ENCODE measurements around the gene TTLL11.
A peak's percentile ranks its signal among the peaks of the same experiment; 100 is the strongest.

TTLL11 gene

DNA sequence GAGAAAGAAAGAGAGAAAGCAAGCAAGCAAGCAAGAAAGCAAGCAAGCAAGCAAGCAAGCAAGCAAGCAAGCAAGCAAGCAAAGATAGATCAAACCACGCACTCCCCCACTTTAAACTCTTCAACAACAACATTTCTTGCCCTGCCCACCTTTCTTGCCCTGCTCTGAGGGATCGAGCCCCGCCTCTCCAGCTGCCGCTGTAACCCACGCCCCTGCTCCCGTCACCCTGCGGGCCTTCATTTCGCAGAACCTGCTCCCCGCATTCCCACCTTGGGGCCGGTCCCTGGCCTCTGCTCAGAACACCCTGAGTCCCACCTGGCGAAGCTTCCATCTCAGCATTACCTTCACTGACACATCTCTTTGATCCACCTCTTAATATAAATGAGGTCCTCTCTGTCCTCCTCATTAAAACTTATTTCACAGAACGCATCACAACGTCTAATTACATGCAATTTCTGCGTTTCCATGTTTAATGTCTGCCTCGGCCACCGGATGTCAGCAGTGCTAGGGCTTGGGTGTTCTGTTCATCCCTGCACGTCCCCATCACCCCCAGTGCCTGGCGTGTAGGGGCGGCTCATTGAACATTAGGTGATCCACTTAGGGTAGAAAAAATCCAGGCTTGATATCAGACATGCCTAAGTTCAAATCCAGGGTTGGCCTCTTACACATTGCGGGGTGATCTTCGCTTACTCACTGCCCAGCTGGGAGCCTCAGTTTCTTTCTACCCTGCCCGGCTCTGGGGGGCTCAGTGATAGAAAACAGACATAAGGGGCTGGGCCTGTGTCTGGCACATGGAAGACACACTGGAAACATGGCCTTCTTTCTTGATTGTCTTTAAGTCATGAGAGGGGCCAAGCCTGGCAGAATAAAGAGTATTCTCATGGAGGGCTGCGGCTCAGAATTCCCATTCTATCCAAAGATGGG lies 254.1 kb downstream of the TTLL11 start:
- Mint-ChIP-seq H3K27ac (no peak overlapping the region), H3K9me3 (no peaks in the 10 kb centered on the region), H3K4me3 (no peak overlapping the region), H3K27me3 (peaks cover 16% of the 10 kb centered on the region), H3K36me3 (no peaks in the 10 kb centered on the region), H3K4me1 (peaks cover 3% of the 10 kb centered on the region)
- peak; percentile 11 for DNase-seq
- CTCF ChIA-PET, result no interaction called here

DNA sequence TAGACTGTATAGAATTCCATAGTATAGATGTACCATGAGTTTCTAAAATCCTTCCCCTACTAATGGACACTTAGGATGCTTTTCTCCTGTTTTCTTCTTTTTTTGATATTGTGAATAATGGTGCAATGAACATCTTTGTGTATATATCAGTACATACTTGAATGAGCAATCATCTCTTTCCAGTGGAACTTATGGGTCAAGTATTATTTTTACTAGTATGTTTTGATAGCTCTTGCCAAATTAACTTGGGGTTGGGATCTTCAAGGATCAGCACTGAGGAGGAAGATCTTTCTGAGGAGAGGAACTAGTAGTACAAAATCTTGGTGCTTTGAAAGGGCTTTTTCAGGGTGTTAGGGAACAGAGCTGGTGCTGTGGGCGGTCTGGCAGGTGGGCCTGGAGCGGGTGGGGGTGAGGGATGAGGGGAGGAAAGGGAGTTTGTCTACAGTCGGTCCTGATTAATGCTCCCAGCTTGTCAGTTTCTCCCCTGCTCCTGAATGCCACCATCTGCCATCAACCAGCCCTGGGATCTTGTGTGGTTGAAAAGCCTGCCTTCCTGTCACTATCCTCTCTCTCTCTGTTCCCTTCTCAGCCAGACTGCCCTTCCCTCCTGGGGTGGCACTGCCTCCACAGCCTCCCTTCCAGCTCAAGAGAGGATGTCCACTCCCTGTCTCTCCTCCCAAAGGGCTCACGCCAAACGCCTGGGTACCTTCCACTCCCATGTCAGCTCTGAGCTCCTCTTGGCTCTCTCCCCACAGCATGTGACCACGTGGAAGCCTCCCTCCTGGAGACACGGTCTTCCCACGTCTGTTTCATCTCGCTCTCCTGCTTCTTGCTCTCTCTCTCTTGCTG lies 255.8 kb downstream of the TTLL11 start:
- Mint-ChIP-seq H3K4me1 (peaks cover 3% of the 10 kb centered on the region), H3K27ac (no peak overlapping the region), H3K36me3 (no peaks in the 10 kb centered on the region), H3K4me3 (no peak overlapping the region), H3K27me3 (peaks cover 12% of the 10 kb centered on the region), H3K9me3 (no peaks in the 10 kb centered on the region)
- CTCF ChIA-PET, result no interaction called here
- DNase-seq, result peak; percentile 16

DNA sequence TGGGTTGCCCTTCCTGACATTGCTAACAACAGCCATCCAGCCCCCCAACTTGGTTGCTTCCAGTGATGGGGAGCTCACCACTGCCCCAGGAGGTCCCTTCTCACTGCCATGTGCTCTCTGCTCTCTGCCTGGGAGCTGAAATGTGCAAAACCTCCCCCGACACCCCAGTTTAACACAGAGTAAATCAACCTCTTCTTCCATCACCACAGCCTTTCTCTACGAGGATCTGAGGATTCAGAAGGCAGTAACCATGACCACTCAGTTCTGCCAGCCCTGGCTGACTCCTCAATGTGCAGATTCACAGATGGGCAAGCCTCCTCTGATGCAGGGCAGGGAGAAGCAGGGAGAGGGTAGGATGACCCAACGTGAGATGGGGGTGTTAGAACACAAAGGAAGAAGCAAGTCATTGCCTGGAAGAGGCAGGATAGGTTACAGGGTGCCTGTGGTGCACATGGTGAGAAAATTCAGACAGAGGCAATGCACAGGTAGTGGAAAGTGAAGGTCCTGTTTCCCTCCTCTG lies 256.7 kb downstream of the TTLL11 start:
- CTCF ChIA-PET, result no interaction called here
- Mint-ChIP-seq H3K9me3 (no peaks in the 10 kb centered on the region), H3K27me3 (peaks cover 11% of the 10 kb centered on the region), H3K36me3 (no peaks in the 10 kb centered on the region), H3K4me1 (peaks cover 3% of the 10 kb centered on the region), H3K27ac (no peak overlapping the region), H3K4me3 (no peak overlapping the region)
- peak; percentile 17 for DNase-seq

GRCh38 chr9:121835587-121836365 lies 257.3 kb downstream of the TTLL11 start:
- CTCF ChIA-PET, result no interaction called here

GRCh38 chr9:121833061-121833460 lies 260.0 kb downstream of the TTLL11 start:
- peaks cover 5% of the 10 kb centered on the region for H3K27me3 Mint-ChIP-seq
- no peaks in the 10 kb centered on the region for H3K4me1 Mint-ChIP-seq
- H3K36me3 Mint-ChIP-seq, result no peaks in the 10 kb centered on the region
- no peaks in the 10 kb centered on the region for H3K9me3 Mint-ChIP-seq
- no peak overlapping the region for H3K27ac Mint-ChIP-seq
- no peak overlapping the region for H3K4me3 Mint-ChIP-seq
- CTCF ChIA-PET, result no interaction called here
- no peak for DNase-seq

More at GRCh38 chr9:121835587-121836365, 257.3 kb downstream of the TTLL11 start:
- H3K4me3 Mint-ChIP-seq, result no peak overlapping the region
- H3K36me3 Mint-ChIP-seq, result no peaks in the 10 kb centered on the region
- no peaks in the 10 kb centered on the region for H3K9me3 Mint-ChIP-seq
- peak; percentile 1 for DNase-seq
- H3K27me3 Mint-ChIP-seq, result peaks cover 5% of the 10 kb centered on the region
- H3K4me1 Mint-ChIP-seq, result peaks cover 3% of the 10 kb centered on the region
- H3K27ac Mint-ChIP-seq, result no peak overlapping the region

DNA sequence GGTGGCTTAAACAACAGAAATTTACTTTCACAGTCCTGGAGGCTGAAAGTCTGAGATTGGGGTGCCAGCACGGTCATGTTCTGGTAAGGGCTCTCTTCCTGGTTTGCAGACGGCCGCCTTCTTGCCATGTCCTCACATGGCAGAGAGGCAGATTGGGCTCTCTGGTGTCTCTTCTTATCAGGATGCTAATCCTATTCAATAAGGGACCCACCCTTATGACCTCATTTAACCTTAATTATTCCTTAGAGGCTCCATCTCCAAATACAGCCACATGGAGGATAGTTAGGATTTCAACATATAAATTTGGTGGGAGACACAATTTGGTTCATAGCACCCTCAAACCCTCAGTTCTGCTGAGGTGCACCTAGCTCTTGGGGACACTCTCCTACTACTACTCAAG lies 261.2 kb downstream of the TTLL11 start:
- Mint-ChIP-seq H3K36me3 (no peaks in the 10 kb centered on the region), H3K27ac (no peak overlapping the region), H3K4me1 (no peaks in the 10 kb centered on the region), H3K9me3 (no peaks in the 10 kb centered on the region), H3K27me3 (peaks cover 5% of the 10 kb centered on the region), H3K4me3 (no peak overlapping the region)
- CTCF ChIA-PET, result no interaction called here
- DNase-seq, result peak; percentile 2

- CTCF ChIA-PET, result no interaction called here
- H3K4me3 Mint-ChIP-seq, result no peak overlapping the region
- no peak for DNase-seq
- H3K9me3 Mint-ChIP-seq, result no peaks in the 10 kb centered on the region
- H3K36me3 Mint-ChIP-seq, result no peaks in the 10 kb centered on the region
- H3K27me3 Mint-ChIP-seq, result no peaks in the 10 kb centered on the region
- H3K27ac Mint-ChIP-seq, result no peak overlapping the region
- no peaks in the 10 kb centered on the region for H3K4me1 Mint-ChIP-seq
Measured at GRCh38 chr9:121830441-121831140, 262.5 kb downstream of the TTLL11 start.

- no peaks in the 10 kb centered on the region for H3K9me3 Mint-ChIP-seq
- DNase-seq, result no peak
- no peaks in the 10 kb centered on the region for H3K27me3 Mint-ChIP-seq
- H3K36me3 Mint-ChIP-seq, result no peaks in the 10 kb centered on the region
- CTCF ChIA-PET, result no interaction called here
- H3K27ac Mint-ChIP-seq, result no peak overlapping the region
- peaks cover 2% of the 10 kb centered on the region for H3K4me1 Mint-ChIP-seq
- H3K4me3 Mint-ChIP-seq, result no peak overlapping the region
Measured at GRCh38 chr9:121827251-121827967, 265.7 kb downstream of the TTLL11 start.

DNA sequence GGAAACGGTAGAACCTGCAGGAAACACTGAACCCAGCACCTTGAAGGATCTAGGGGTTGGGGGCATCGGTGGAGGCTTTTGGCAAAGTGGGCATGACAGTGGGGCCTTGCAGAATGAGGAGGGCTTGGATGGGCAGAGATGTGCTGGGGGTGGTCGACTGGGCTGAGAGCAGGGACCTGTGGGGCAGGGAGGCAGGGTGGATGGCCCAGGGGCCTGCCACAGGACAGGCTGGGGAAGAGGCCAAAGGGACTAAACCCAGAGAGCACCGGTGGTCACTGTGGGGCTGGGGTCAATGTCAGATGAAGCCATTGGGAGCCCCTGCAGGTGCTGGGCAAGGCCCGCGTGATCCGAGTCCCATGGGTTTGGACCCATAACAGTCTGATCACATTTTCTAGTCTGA lies 266.4 kb downstream of the TTLL11 start:
- no peak overlapping the region for H3K4me3 Mint-ChIP-seq
- H3K9me3 Mint-ChIP-seq, result no peaks in the 10 kb centered on the region
- H3K36me3 Mint-ChIP-seq, result no peaks in the 10 kb centered on the region
- H3K4me1 Mint-ChIP-seq, result peaks cover 2% of the 10 kb centered on the region
- no peak overlapping the region for H3K27ac Mint-ChIP-seq
- CTCF ChIA-PET, result no interaction called here
- DNase-seq, result no peak
- H3K27me3 Mint-ChIP-seq, result peaks cover 4% of the 10 kb centered on the region

DNA sequence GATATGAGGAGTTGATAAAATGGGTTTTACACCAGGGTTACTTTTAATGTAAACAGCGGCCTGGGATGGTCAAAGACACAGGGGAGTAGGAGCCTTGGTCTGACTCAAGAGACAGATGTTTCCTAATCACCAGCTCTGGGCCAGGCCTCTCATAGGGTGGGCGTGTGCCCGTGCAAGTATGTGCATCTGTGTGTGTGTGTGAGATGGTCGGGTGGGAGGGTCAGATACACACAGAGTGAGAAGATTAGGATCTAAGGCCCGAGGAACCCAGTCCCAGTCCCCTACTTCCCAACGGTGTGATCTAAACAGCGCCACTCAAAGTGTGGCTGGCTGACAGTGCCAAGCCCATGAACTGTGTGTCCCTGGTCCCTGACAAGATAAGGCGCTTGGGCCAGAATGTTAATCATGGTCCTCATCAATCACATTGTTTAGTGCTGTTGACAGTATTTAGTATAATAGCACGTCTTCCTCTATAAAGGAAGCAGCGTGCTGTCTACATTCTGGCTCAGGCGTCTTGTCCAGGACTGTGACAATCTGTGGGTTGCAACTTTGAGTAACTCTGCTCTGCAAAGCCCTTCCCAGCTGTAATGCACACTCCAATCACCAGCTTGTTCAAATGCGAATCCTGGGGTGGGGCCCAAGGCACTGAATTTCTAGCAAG lies 267.9 kb downstream of the TTLL11 start:
- no peak for DNase-seq
- Mint-ChIP-seq H3K27ac (no peak overlapping the region), H3K27me3 (peaks cover 4% of the 10 kb centered on the region), H3K4me1 (peaks cover 2% of the 10 kb centered on the region), H3K4me3 (no peak overlapping the region), H3K36me3 (no peaks in the 10 kb centered on the region), H3K9me3 (no peaks in the 10 kb centered on the region)
- CTCF ChIA-PET, result no interaction called here

DNA sequence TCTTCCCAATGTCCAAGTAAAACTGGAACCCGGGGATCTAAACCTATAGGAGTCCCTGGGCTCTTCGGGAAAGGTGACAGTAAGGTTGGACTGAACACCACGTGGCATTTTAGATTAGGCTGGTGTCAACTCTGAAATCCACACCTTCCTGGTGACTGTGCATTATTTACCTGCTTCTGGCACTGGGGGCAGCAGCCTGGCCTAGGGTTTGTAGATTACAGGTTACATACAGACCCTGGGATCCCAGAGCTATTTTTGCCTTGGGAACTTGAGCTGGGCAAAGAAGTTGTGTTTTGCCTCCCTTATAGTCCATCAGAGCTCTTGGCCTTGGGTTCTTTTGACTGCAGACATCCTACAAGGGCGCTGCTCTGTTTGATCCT lies 268.5 kb downstream of the TTLL11 start:
- Mint-ChIP-seq H3K36me3 (no peaks in the 10 kb centered on the region), H3K27me3 (peaks cover 4% of the 10 kb centered on the region), H3K27ac (no peak overlapping the region), H3K9me3 (no peaks in the 10 kb centered on the region), H3K4me1 (peaks cover 2% of the 10 kb centered on the region), H3K4me3 (no peak overlapping the region)
- CTCF ChIA-PET, result no interaction called here
- DNase-seq, result no peak

- no peak overlapping the region for H3K27ac Mint-ChIP-seq
- CTCF ChIA-PET, result no interaction called here
- H3K9me3 Mint-ChIP-seq, result no peaks in the 10 kb centered on the region
Measured at GRCh38 chr9:121823451-121824169, 269.5 kb downstream of the TTLL11 start.

More at GRCh38 chr9:121823451-121824169, 269.5 kb downstream of the TTLL11 start:
- peaks cover 8% of the 10 kb centered on the region for H3K27me3 Mint-ChIP-seq
- peaks cover 2% of the 10 kb centered on the region for H3K4me1 Mint-ChIP-seq
- DNase-seq, result no peak
- no peak overlapping the region for H3K4me3 Mint-ChIP-seq
- H3K36me3 Mint-ChIP-seq, result no peaks in the 10 kb centered on the region

All from activated naive CD4-positive, alpha-beta T cell treated with anti-CD3 and anti-CD28 coated beads, Interleukin-2, amount 10 ng/mL, durations not matched to agents 7 days and 5 days (primary cell).